ENCODE measurements around the gene PRLR.

Gene PRLR

GRCh38 chr5:35160486-35161116 lies 69.7 kb downstream of the PRLR start:
- DNase-seq (ENCODE audit: low read depth): no peak

GRCh38 chr5:35159370-35159742 lies 70.9 kb downstream of the PRLR start:
- no peak for DNase-seq (ENCODE audit: low read depth)

GRCh38 chr5:35158622-35159369 lies 71.5 kb downstream of the PRLR start:
- DNase-seq (ENCODE audit: low read depth): no peak

- DNase-seq (ENCODE audit: low read depth): no peak
Measured at GRCh38 chr5:35158204-35158603, 72.1 kb downstream of the PRLR start.

GRCh38 chr5:35153375-35153932 lies 76.8 kb downstream of the PRLR start:
- no peak for DNase-seq (ENCODE audit: low read depth)

GRCh38 chr5:35152733-35153132 lies 77.6 kb downstream of the PRLR start:
- DNase-seq (ENCODE audit: low read depth): no peak

GRCh38 chr5:35151146-35151920 lies 79.0 kb downstream of the PRLR start:
- DNase-seq (ENCODE audit: low read depth): no peak

- no peak for DNase-seq (ENCODE audit: low read depth)
Measured at GRCh38 chr5:35149041-35149440, 81.2 kb downstream of the PRLR start.

GRCh38 chr5:35146406-35146805 lies 83.9 kb downstream of the PRLR start:
- DNase-seq (ENCODE audit: low read depth): no peak

GRCh38 chr5:35145691-35146317 lies 84.5 kb downstream of the PRLR start:
- no peak for DNase-seq (ENCODE audit: low read depth)

- DNase-seq (ENCODE audit: low read depth): no peak
Measured at GRCh38 chr5:35145012-35145411, 85.3 kb downstream of the PRLR start.

- no peak for DNase-seq (ENCODE audit: low read depth)
Measured at GRCh38 chr5:35143841-35144240, 86.4 kb downstream of the PRLR start.

- no peak for DNase-seq (ENCODE audit: low read depth)
Measured at GRCh38 chr5:35141739-35142138, 88.5 kb downstream of the PRLR start.

- DNase-seq (ENCODE audit: low read depth): no peak
Measured at GRCh38 chr5:35138232-35138631, 92.1 kb downstream of the PRLR start.

- DNase-seq (ENCODE audit: low read depth): peak; percentile 78
Measured at GRCh38 chr5:35136386-35136785, 93.9 kb downstream of the PRLR start.

GRCh38 chr5:35135239-35135700 lies 95.0 kb downstream of the PRLR start:
- no peak for DNase-seq (ENCODE audit: low read depth)

- no peak for DNase-seq (ENCODE audit: low read depth)
Measured at GRCh38 chr5:35134278-35135030, 95.8 kb downstream of the PRLR start.

- no peak for DNase-seq (ENCODE audit: low read depth)
Measured at GRCh38 chr5:35133186-35133585, 97.1 kb downstream of the PRLR start.

- DNase-seq (ENCODE audit: low read depth): no peak
Measured at GRCh38 chr5:35131723-35132122, 98.6 kb downstream of the PRLR start.

- DNase-seq (ENCODE audit: low read depth): peak; percentile 33
Measured at GRCh38 chr5:35129921-35130485, 100.3 kb downstream of the PRLR start.

GRCh38 chr5:35129276-35129675 lies 101.0 kb downstream of the PRLR start:
- DNase-seq (ENCODE audit: low read depth): peak; percentile 85
